GM13977 (cell line): ENCODE data around the gene CNTLN.

Source experiments
- DNase-seq: peaks from one replicate; pipeline ENCODE4 v3.0.0; 2012; ENCODE audit warnings: low spot score
- in situ Hi-C: fragments of 300-500 bp; cut with MboI; formaldehyde crosslinking; loops from one replicate; pipeline ENCODE4 v1.12.0; 2022; ENCODE audit warnings: low sequenced_read_pairs, low pct_unique_long_range_greater_than_20kb, mixed read lengths, inconsistent platforms; ENCODE audit not compliant: unreplicated experiment
- TF ChIP-seq, protein P1 (sequence below): IDR thresholded peaks from 2 replicates; pipeline ENCODE4 v1.5.1; 2012; ENCODE audit warnings: mild to moderate bottlenecking, control low read depth; ENCODE audit not compliant: insufficient read depth; ENCODE audit errors: extremely low read depth, missing control alignments

The CNTLN gene

DNA sequence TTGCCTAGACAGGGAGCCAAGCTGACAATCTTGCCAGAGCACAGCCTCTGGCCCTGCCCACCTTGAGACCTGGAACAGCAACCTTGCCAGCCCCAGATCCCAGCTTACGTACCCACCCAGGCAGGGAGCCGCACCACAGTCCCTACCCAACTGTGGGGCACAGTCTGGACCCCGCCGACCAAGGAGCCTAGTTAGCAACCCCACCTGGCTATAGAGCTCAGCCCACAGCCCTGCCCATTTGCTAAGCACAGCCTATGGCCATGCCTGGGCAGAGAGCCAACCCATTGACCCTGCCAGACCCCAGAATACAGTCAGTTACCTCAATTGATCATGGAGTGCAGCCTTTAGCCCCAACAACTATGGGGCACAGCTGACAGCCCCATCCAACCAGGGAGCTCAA, 346.1 kb downstream of the CNTLN start:
- in situ Hi-C loops = no loop called here
- no peak for DNase-seq
- TF ChIP-seq, protein P1, sequence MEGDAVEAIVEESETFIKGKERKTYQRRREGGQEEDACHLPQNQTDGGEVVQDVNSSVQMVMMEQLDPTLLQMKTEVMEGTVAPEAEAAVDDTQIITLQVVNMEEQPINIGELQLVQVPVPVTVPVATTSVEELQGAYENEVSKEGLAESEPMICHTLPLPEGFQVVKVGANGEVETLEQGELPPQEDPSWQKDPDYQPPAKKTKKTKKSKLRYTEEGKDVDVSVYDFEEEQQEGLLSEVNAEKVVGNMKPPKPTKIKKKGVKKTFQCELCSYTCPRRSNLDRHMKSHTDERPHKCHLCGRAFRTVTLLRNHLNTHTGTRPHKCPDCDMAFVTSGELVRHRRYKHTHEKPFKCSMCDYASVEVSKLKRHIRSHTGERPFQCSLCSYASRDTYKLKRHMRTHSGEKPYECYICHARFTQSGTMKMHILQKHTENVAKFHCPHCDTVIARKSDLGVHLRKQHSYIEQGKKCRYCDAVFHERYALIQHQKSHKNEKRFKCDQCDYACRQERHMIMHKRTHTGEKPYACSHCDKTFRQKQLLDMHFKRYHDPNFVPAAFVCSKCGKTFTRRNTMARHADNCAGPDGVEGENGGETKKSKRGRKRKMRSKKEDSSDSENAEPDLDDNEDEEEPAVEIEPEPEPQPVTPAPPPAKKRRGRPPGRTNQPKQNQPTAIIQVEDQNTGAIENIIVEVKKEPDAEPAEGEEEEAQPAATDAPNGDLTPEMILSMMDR = no peak

DNA sequence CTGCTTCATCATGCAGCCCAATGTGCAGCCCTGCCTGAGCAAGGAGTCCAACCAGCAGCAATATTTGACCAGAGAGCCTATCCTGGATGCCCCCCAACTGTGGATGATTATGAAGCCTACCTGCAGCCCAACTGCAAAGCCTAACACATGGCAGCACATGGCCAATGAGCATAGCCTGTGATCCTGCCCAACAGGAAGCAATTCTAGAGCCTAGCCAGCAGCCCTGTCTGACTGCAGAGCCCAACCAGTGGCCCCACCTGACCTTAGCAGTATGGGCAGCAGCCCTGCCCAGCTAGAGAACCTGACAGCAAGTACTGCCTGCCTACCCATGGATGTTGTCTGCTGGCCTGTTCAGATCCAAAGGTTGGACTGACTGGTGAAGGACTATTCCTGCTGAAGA, 346.7 kb downstream of the CNTLN start:
- in situ Hi-C loops = no loop called here
- no peak for DNase-seq
- TF ChIP-seq, protein P1 = no peak

DNA sequence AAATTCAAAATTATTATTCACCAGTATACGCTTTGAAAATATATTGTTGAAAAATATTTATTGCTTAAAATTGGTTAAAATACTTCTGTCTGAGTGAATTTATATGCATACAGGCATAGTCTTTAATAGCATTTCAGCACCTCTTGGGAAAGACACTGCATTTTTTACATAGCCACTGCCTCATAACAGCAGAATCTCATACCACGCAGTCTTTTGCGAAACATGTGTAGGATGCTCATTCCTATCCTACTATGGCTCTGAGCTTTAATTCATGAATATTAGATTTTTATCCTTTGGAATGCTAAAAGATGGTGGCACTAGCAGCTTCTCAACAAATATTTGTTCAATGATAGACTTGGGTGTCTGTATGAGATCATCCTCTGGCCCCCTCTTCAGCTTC, 350.1 kb downstream of the CNTLN start:
- TF ChIP-seq, protein P1 = no peak
- DNase-seq = no peak
- in situ Hi-C loops = no loop called here

DNA sequence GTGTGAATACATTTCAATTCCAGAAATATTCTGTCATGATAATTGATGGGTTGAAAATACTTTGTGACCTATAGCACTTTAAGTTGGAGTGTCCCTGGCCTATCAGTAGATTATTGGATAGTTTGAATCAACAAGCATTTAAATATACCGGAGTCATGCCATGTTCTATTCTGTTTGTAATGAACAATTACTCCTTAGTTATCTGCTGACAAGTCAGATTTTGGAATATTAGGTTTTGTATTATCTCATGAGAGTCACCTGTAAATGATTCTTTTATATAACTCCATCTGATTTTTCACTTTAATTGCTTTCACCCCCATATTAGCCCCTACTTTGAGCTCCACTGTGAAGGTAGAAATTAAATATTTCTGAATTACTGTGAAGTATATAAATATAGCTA, 351.6 kb downstream of the CNTLN start:
- in situ Hi-C loops = no loop called here
- no peak for DNase-seq
- TF ChIP-seq, protein P1 = no peak

DNA sequence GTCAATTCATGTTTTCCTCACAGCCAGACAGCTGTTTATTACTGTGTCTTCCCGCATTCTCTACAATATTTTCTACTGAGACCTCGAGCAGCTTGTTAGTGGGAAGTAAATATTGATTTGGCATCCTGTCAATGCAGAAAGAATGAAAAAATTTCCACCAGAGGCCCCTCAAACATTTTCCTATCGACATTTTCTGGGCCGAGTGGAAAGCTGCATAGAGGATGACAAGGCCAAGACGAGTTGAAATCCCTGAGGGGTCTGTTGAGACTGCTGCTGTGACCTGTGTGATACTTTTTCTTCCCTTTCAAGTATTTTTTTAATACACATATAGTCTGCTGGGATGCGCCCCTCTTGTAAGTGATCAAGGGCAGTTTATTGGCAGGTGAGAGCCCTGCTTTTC, 352.6 kb downstream of the CNTLN start:
- in situ Hi-C loops = no loop called here
- TF ChIP-seq, protein P1 = no peak
- DNase-seq = no peak

DNA sequence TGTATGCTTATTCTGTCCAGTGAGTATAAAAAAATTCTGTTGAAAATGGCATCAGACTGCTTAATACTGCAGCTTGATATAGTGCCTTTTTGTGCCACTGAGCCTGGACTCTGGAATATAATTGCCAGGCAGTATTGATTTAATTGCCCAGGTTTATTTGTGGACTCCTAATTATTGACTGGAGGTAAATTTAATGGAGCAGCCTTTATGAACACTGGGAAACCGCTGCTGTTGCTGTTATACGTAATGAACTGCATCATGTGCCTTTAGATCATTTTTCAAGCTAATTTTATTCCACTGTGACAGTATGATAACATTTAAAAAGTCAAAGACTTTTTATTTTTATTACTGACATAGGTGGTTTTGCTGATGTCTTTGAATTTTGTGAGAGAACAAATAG, 353.8 kb downstream of the CNTLN start:
- no peak for DNase-seq
- in situ Hi-C loops = no loop called here
- TF ChIP-seq, protein P1 = no peak

DNA sequence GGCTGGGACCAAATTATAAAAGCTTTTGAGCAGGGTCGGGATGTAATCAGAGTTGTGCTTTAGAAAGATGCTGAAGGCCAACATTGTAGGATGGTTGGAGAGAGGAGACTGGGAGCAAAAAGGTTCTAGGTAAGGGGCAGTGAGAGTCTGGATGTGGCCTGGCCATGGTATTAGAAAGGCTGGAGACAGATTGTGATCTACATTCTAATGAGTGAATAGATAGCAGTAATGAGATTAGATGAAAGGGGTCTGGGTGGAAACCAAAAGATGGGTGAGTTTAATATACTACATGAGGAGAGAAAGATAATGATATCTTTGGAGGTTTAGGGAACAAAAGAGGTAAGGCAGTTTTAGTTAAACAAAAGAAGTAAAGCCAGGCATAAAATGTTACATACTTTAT, 355.3 kb downstream of the CNTLN start:
- TF ChIP-seq, protein P1 = no peak
- no peak for DNase-seq
- in situ Hi-C loops = no loop called here
